ENCODE results near the gene POLE. TPM values are rescaled to one million over a fixed set of nuclear protein-coding genes. Genes with fewer than 3 reads are reported as not detected.

The POLE gene
- total RNA-seq, 1 experiment from 2014 or later, result 96.1 TPM

GRCh38 chr12:132583736-132584135 lies 103.4 kb downstream of the POLE start:
- Histone ChIP-seq H3K79me2 (ENCODE audit: low read length) (no peaks in the 10 kb centered on the region), H3K4me3 (ENCODE audit: low read length) (no peak overlapping the region), H2AFZ (ENCODE audit: low read length) (no peak overlapping the region), H3K27me3 (ENCODE audit: low read length) (no peaks in the 10 kb centered on the region), H3K4me1 (ENCODE audit: insufficient read depth, low read length) (no peaks in the 10 kb centered on the region), H3K4me2 (ENCODE audit: low read length) (no peak overlapping the region), H3K9ac (ENCODE audit: low read length) (no peak overlapping the region), H3K9me3 (ENCODE audit: low read length) (no peaks in the 10 kb centered on the region), H4K20me1 (ENCODE audit: low read length) (no peaks in the 10 kb centered on the region), H3K27ac (ENCODE audit: low read length) (no peak overlapping the region), H3K36me3 (ENCODE audit: low read depth, low read length) (peaks cover 9% of the 10 kb centered on the region; the same call in 1 of the 2 replicates), H3F3A (ENCODE audit: low read length, unreplicated experiment) (no peaks in the 10 kb centered on the region), H3K9me2 (replicated peaks; ENCODE audit: low read length) (no peaks in the 10 kb centered on the region)
- DNase-seq, result no peak
- ChIA-PET CTCF (no interaction called here), POLR2A (ENCODE audit: unreplicated experiment) (no interaction called here)
- TSS peak; percentile 64 for BruUV-seq (replicated peaks)
- no peak for ATAC-seq
- TF ChIP-seq EZH2 (IDR thresholded peaks at IDR 0.05; ENCODE audit: low read length, unreplicated experiment), result no peak
- no peak for TF ChIP-seq EZH2phosphoT487 (IDR thresholded peaks at IDR 0.05; ENCODE audit: borderline replicate concordance, low read length)
- TF ChIP-seq CTCF (conservative IDR thresholded peaks at IDR 0.05; ENCODE audit: low read depth, low read length), result no peak
- intact Hi-C loops (cut with micrococcal nuclease), result no loop called here

GRCh38 chr12:132583411-132583710 lies 103.8 kb downstream of the POLE start:
- ATAC-seq, result no peak
- no TSS peak for BruUV-seq (replicated peaks)
- CTCF ChIA-PET, result no interaction called here

More at GRCh38 chr12:132583411-132583710, 103.8 kb downstream of the POLE start:
- POLR2A ChIA-PET (ENCODE audit: unreplicated experiment), result no interaction called here
- H3F3A ChIP-seq (ENCODE audit: low read length, unreplicated experiment), result no peaks in the 10 kb centered on the region
- H3K79me2 ChIP-seq (ENCODE audit: low read length), result no peaks in the 10 kb centered on the region
- TF ChIP-seq CTCF (conservative IDR thresholded peaks at IDR 0.05; ENCODE audit: low read depth, low read length) (no peak), EZH2 (IDR thresholded peaks at IDR 0.05; ENCODE audit: low read length, unreplicated experiment) (no peak), EZH2phosphoT487 (IDR thresholded peaks at IDR 0.05; ENCODE audit: borderline replicate concordance, low read length) (no peak)
- intact Hi-C loops (cut with micrococcal nuclease), result no loop called here
- H3K4me3 ChIP-seq (ENCODE audit: low read length), result no peak overlapping the region
- no peak overlapping the region for H2AFZ ChIP-seq (ENCODE audit: low read length)
- H3K27me3 ChIP-seq (ENCODE audit: low read length), result no peaks in the 10 kb centered on the region
- no peak overlapping the region for H3K4me2 ChIP-seq (ENCODE audit: low read length)
- H3K27ac ChIP-seq (ENCODE audit: low read length), result no peak overlapping the region
- H3K9me2 ChIP-seq (replicated peaks; ENCODE audit: low read length), result no peaks in the 10 kb centered on the region
- H3K4me1 ChIP-seq (ENCODE audit: insufficient read depth, low read length), result no peaks in the 10 kb centered on the region
- no peaks in the 10 kb centered on the region for H3K9me3 ChIP-seq (ENCODE audit: low read length)
- H3K9ac ChIP-seq (ENCODE audit: low read length), result no peak overlapping the region
- no peak for DNase-seq
- peaks cover 9% of the 10 kb centered on the region; the same call in 1 of the 2 replicates for H3K36me3 ChIP-seq (ENCODE audit: low read depth, low read length)
- H4K20me1 ChIP-seq (ENCODE audit: low read length), result no peaks in the 10 kb centered on the region
